Measurements from ENCODE around the gene MRPS24. TPM values are rescaled to one million over a fixed set of nuclear protein-coding genes. Genes with fewer than 3 reads are reported as not detected.

Gene MRPS24
- total and polyA plus RNA-seq, 2 of the 13 experiments (the other 11 are each of a cell fraction or from before 2014, with no cell fraction given) = 135 to 162 TPM

GRCh38 chr7:43865277-43865676, 4.0 kb downstream of the MRPS24 start:
- H3K4me1 ChIP-seq (ENCODE audit: insufficient read depth, low read length) = peaks cover 18% of the 10 kb centered on the region
- no peak overlapping the region for H3K4me3 ChIP-seq (replicated peaks in 1 of 3; ENCODE audit: insufficient read depth in 1 of 3, low read depth in 2 of 3, low read length in 3 of 3)
- no peaks in the 10 kb centered on the region for H4K20me1 ChIP-seq (ENCODE audit: insufficient read depth, low read length)
- ChIA-PET CTCF (ENCODE audit: low intra/inter-chr PET ratio, low total read pairs) (no interaction called here), POLR2A (no interaction called here)
- WGBS (ENCODE audit: low lambda C conversion rate) = 94% methylated on average over 3 of the region's 3 CpGs
- no peak overlapping the region for H3K4me2 ChIP-seq (ENCODE audit: low read depth, low read length)
- intact Hi-C loops (cut with micrococcal nuclease; ENCODE audit: unreplicated experiment) (no loop called here), in situ Hi-C loops (cut with HindIII; ENCODE audit: extremely low pct_ligation_motif_present, low pct_unique_long_range_greater_than_20kb) (no loop called here)
- peaks cover 6% of the 10 kb centered on the region for H3K79me2 ChIP-seq (ENCODE audit: insufficient read depth, low read length)
- H3K36me3 ChIP-seq (replicated peaks in 1 of 2; ENCODE audit: control insufficient read depth in 1 of 2, insufficient read depth in 2 of 2, low read length in 2 of 2) = peaks cover 2 to 8% of the 10 kb centered on the region in 2 experiments; a peak in 4 of 5 replicates
- no peak overlapping the region for H2AFZ ChIP-seq (ENCODE audit: low read length)
- H3K27ac ChIP-seq (ENCODE audit: extremely low read length, insufficient read depth, low read length) = no peak overlapping the region
- no peaks in the 10 kb centered on the region; a peak in 1 of 5 replicates for H3K27me3 ChIP-seq (ENCODE audit: control insufficient read depth in 1 of 2, insufficient read depth in 2 of 2, low read length in 2 of 2)
- ATAC-seq (no peak), FAIRE-seq (no peak), DNase-seq (ENCODE audit: low spot score) (peak; percentile 9)
- no peaks in the 10 kb centered on the region for H3K9me3 ChIP-seq (ENCODE audit: low read length)
- BruUV-seq (replicated peaks) = no TSS peak
- H3K9ac ChIP-seq (ENCODE audit: insufficient read depth, low read depth, low read length) = no peak overlapping the region
- TF ChIP-seq RXRB (CRISPR knock-in tag; IDR thresholded peaks at IDR 0.05; ENCODE audit: borderline replicate concordance) (peak; percentile 55; the same call in 1 of the 2 replicates), ZNF430 (CRISPR knock-in tag; IDR thresholded peaks at IDR 0.05) (no peak), ZNF546 (CRISPR knock-in tag; conservative IDR thresholded peaks at IDR 0.05) (no peak), IRF9 (CRISPR knock-in tag; IDR thresholded peaks at IDR 0.05; ENCODE audit: borderline replicate concordance) (no peak), ZBTB2 (CRISPR knock-in tag; IDR thresholded peaks at IDR 0.05; ENCODE audit: low read depth) (no peak), SALL1 (CRISPR knock-in tag; IDR thresholded peaks at IDR 0.05) (peak; percentile 22; the same call in 1 of the 2 replicates), ZBTB7B (CRISPR knock-in tag; IDR thresholded peaks at IDR 0.05) (no peak), ZNF574 (CRISPR knock-in tag; IDR thresholded peaks at IDR 0.05) (no peak), TBL1XR1 (IDR thresholded peaks at IDR 0.05; ENCODE audit: borderline replicate concordance, low read length, partially characterized antibody) (peak; percentile 99), SKI (IDR thresholded peaks at IDR 0.05; ENCODE audit: partially characterized antibody) (peak; percentile 99), MEF2D (CRISPR knock-in tag; IDR thresholded peaks at IDR 0.05) (no peak), NR2F6 (IDR thresholded peaks at IDR 0.05) (peak; percentile 68), NR2F6 (CRISPR knock-in tag; IDR thresholded peaks at IDR 0.05) (peak; percentile 60; the same call in 1 of the 2 replicates), AKNA (CRISPR knock-in tag; IDR thresholded peaks at IDR 0.05; ENCODE audit: borderline replicate concordance) (no peak), FOXM1 (CRISPR knock-in tag; IDR thresholded peaks at IDR 0.05) (no peak), ZNF354B (CRISPR knock-in tag; IDR thresholded peaks at IDR 0.05) (no peak), RARA (CRISPR knock-in tag; IDR thresholded peaks at IDR 0.05) (peak; percentile 97)

All from HepG2 (cell line).